H54 (cell line): ENCODE measurements around the gene CPT1C.

ENCODE experiments used
- DNase-seq: peaks from one replicate; pipeline ENCODE4 v3.0.0; 2011; ENCODE audit warnings: low spot score, mixed read lengths; ENCODE audit not compliant: insufficient read length
- FAIRE-seq: peaks from 3 replicates; lab custom pipeline; 2011; peaks lifted over from hg19 to GRCh38; lab: Jason Lieb, UNC
- POLR2A ChIP-seq: IDR thresholded peaks from 2 replicates; pipeline ENCODE4 v1.6.1; 2011; ENCODE audit warnings: low read depth, mild to moderate bottlenecking, low read length

Gene CPT1C

DNA sequence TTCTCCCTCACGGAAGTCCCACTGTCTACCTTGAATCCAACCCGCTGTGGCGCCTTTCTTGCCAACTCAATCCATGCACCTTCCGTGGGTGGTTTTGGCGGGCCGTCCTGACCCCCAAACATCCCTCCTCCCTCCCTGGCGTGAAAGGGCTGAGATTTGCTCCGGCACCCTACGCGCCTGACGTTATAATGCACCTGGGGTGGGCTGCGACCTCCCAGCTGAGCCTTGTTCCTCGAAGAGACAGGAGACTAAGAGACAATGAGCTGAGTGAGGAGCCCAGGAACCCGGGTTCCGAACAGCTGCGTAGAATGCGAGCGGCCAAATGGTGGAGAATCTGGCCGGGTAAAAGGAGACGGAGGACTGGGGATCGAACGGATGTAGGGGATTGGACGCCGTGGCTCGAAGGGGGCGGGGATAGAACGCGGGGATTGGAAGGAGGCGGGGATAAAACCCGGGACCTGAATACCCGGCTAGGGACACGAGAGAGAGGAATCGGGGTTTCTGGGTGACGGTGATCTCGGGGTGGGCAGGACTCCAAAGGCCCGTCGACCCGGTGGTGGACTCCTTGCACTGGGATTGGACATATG, at the start of gene CPT1C:
Gene CPT1C (plus strand): TSS at position 461 of the 587 bp plus-strand sequence. CDS start 1,137 bp downstream, outside the sequence.
- DNase-seq, result peak; percentile 81
- TF ChIP-seq POLR2A, result peak; percentile 60; the same call in 1 of the 2 replicates
- FAIRE-seq, result no peak

DNA sequence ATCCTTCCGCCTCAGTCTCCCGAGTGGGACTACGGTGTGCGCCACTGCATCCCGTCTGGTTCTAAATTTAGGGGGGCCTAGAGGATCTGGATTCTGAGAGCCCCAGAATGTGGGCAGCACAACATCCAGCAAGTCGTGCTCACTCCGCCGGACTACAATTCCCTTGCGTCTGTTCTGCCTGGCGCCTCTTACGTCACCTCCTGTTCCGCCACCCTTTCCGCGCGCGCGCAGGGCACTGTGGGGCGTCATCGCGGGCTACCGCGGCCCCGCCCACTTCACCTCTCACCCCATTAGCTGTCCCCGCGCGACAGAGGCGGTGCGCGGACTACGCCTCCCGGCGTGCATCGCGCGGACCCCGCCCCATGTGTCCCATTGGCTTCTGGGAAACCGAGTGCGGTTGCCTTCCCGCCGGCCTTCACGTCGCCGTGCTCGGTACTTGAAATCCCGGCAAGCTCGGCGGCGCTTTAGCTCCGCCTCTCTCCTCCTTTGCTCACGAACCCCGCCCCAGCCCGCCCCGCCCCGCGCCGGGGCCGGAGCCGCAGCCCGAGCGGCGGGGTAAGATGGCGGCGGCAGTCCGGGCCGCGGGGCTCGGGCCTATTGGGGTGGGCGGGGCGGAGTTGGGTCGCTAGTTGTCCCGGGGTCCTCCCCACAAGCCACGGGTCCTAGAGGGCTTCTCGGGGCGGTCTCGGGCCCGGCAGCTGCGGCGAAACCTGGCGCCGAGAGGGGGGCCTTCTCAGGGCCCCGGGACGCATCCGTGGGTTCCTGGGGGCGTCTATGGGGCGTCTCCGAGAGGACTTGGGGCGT, 49.0 kb upstream of the CPT1C start, which contains the start of gene SCAF1:
Gene SCAF1 (plus strand): TSS at position 522 of the 804 bp plus-strand sequence. CDS start 2,818 bp downstream, outside the sequence.
- FAIRE-seq, result peak; percentile 72
- TF ChIP-seq POLR2A, result peak; percentile 67
- DNase-seq, result peak; percentile 95

DNA sequence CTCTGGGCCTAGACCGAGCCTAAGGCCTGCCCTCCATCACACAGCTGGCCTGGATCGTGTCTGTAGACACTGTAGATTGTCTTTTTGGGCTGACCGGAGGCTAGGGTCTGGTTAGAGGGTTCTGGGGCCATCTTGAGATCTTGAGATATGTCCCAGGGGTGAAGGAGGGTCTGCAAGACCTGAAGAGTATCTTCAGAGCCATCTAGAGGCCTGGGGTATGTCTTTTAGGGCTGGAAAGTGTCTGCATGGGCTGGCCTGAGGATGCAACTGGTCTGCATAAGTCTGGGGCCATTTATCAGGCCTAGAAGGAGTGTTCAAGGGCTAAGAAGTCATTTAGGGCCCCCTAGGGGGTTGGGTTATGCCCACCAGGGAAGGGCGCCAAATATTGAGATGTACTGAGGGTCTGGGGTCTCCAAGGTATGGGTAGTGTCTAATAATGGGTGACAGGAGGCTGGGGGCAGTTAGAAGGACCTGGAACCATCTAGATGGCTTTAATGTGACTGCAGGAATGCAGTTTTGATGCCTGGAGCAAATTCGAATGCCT, 48.4 kb upstream of the CPT1C start:
- no peak for FAIRE-seq
- no peak for TF ChIP-seq POLR2A
- DNase-seq, result no peak

- DNase-seq, result no peak
- no peak for TF ChIP-seq POLR2A
- FAIRE-seq, result no peak
Observed at GRCh38 chr19:49643466-49643865, 47.5 kb upstream of the CPT1C start.

DNA sequence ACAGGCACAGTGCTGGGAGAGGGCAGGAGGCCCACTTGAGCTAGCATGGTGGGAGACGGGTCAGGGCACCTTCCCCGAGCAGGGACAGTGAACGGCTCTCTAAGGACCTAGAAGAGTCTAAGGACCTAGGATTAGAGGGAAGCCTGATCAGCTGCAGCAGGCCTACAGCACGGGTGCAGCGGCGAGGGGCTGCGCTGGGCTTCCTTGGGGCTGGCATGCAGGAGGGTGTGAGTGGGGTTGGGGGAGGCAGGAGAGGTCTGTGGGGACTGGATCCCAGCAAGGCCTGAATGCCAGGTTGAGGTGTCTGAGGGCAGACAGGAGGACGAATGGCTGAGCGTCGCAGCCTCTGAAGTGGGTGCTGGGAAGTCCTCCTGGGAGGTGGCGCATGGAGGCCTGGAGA, 45.3 kb upstream of the CPT1C start:
- no peak for TF ChIP-seq POLR2A
- FAIRE-seq (no peak), DNase-seq (no peak)

GRCh38 chr19:49645995-49646394, 44.9 kb upstream of the CPT1C start:
- no peak for TF ChIP-seq POLR2A
- no peak for DNase-seq
- no peak for FAIRE-seq

GRCh38 chr19:49646586-49646985, 44.3 kb upstream of the CPT1C start:
- DNase-seq, result no peak
- FAIRE-seq, result no peak
- no peak for TF ChIP-seq POLR2A

DNA sequence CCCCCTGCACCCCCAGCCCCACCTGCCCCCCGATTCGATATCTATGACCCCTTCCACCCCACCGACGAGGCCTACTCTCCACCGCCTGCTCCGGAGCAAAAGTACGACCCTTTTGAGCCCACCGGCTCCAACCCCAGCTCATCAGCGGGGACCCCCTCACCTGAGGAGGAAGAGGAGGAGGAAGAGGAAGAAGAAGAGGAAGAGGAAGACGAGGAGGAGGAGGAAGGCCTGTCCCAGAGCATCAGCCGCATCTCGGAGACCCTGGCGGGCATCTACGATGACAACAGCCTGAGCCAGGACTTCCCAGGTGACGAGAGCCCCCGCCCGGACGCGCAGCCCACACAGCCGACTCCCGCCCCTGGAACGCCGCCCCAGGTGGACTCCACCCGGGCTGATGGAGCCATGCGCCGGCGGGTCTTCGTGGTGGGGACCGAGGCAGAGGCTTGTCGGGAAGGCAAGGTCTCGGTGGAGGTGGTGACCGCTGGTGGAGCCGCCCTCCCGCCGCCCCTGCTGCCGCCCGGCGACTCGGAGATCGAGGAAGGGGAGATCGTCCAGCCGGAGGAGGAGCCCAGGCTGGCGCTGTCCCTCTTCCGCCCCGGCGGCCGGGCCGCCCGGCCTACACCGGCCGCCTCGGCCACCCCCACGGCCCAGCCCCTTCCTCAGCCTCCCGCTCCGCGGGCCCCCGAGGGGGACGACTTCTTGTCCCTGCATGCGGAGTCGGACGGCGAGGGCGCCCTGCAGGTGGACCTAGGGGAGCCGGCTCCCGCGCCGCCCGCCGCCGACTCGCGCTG, 39.7 kb upstream of the CPT1C start:
- DNase-seq (no peak), FAIRE-seq (no peak)
- no peak for TF ChIP-seq POLR2A

DNA sequence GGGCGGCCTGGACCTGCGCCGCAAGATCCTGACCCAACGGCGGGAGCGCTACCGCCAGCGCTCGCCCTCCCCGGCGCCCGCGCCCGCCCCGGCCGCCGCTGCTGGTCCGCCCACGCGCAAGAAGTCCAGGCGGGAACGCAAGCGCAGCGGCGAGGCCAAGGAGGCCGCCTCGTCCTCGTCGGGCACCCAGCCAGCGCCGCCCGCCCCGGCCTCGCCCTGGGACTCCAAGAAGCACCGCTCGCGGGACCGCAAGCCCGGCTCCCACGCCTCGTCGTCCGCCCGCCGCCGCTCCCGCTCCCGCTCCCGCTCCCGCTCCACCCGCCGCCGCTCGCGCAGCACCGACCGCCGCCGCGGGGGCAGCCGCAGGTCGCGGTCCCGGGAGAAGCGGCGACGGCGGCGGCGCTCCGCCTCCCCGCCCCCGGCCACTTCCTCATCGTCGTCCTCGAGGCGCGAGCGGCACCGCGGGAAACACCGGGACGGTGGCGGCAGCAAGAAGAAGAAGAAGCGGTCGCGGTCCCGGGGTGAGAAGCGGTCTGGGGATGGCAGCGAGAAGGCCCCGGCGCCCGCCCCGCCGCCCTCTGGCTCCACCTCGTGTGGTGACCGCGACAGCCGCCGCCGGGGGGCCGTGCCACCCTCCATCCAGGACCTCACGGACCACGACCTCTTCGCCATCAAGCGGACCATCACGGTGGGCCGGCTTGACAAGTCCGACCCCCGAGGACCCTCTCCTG, 38.9 kb upstream of the CPT1C start:
- no peak for TF ChIP-seq POLR2A
- FAIRE-seq (no peak), DNase-seq (no peak)

DNA sequence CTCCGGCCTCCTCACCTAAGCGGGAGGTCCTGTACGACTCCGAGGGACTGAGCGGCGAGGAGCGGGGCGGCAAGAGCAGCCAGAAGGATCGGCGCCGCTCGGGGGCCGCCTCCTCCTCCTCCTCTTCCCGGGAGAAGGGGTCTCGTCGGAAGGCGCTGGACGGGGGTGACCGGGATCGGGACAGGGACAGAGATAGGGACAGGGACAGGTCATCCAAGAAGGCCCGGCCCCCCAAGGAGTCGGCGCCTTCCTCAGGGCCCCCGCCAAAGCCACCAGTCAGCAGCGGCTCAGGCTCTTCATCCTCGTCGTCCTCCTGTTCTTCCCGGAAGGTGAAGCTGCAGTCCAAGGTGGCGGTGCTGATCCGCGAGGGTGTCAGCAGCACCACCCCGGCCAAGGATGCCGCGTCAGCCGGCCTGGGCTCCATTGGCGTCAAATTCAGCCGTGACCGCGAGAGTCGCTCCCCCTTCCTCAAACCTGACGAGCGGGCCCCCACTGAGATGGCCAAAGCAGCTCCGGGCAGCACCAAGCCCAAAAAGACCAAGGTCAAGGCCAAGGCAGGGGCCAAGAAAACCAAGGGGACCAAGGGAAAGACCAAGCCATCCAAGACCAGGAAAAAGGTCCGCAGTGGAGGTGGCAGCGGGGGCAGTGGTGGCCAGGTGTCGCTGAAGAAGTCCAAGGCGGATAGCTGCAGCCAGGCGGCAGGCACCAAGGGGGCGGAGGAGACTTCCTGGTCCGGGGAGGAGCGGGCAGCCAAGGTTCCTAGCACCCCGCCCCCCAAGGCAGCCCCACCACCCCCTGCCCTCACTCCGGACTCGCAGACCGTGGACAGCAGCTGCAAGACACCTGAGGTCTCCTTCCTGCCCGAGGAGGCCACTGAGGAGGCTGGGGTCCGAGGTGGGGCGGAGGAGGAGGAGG, 38.1 kb upstream of the CPT1C start:
- FAIRE-seq (no peak), DNase-seq (no peak)
- TF ChIP-seq POLR2A, result no peak

- FAIRE-seq, result no peak
- TF ChIP-seq POLR2A, result no peak
- no peak for DNase-seq
Observed at GRCh38 chr19:49653466-49653806, 37.5 kb upstream of the CPT1C start.

DNA sequence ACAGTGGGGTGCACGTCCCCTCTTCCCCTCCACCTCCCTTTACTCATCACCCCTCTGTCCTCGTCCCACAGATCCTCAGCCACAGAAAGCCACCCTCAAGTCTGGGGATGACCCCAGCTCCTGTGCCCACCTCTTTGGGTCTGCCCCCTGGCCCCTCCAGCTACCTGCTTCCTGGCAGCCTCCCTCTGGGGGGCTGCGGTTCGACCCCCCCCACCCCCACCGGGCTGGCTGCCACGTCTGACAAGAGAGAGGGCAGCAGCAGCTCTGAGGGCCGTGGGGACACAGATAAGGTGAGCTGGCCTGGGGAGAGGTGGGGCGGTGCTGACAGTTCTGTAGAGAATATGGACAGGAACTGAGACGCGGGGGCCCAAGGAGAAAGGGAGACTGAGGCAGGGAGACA, 36.3 kb upstream of the CPT1C start:
- no peak for FAIRE-seq
- TF ChIP-seq POLR2A, result no peak

More for the DNA sequence above, 36.3 kb upstream of the CPT1C start:
- DNase-seq, result no peak
